ENCODE data around the gene SLC30A5.

DNA sequence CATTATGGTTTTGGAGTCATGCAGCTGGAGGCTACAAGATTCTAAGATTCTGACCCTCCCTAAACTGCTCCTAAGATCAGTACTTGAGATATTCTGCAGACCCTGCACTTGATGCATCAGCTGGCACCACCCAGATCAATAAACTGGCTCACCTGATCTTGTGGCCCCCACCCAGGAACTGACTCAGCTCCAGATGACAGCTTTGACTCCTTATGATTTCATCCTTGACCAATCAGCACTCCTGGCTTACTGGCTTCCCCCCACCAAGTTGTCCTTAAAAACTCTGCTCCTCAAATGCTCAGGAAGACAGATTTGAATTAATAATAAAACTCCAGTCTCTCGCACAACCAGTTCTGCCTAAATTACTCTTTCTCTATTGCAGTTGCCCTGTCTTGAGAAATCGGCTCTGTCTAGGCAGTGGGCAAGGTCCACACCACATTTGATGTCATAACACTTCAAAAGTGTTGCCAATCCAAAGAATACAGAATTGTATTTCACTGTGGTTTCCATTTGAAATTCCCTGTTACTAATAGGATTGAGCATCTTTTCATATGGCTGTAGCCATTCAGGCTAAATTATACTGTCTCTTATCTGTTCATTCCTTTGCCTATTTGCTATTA is 14.8 kb upstream of the SLC30A5 start:
- TF ChIP-seq, protein P1, sequence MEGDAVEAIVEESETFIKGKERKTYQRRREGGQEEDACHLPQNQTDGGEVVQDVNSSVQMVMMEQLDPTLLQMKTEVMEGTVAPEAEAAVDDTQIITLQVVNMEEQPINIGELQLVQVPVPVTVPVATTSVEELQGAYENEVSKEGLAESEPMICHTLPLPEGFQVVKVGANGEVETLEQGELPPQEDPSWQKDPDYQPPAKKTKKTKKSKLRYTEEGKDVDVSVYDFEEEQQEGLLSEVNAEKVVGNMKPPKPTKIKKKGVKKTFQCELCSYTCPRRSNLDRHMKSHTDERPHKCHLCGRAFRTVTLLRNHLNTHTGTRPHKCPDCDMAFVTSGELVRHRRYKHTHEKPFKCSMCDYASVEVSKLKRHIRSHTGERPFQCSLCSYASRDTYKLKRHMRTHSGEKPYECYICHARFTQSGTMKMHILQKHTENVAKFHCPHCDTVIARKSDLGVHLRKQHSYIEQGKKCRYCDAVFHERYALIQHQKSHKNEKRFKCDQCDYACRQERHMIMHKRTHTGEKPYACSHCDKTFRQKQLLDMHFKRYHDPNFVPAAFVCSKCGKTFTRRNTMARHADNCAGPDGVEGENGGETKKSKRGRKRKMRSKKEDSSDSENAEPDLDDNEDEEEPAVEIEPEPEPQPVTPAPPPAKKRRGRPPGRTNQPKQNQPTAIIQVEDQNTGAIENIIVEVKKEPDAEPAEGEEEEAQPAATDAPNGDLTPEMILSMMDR (conservative IDR thresholded peaks at IDR 0.05; ENCODE audit: low read length): no peak
- TF ChIP-seq EZH2phosphoT487 (IDR thresholded peaks at IDR 0.05; ENCODE audit: borderline replicate concordance): no peak

Measured in Loucy (cell line).